Ishikawa (cell line): Measurements from ENCODE around the gene ABCC11.

Experiments
- CEBPB ChIP-seq: IDR thresholded peaks from 2 replicates; pipeline ENCODE4 v1.6.1; 2012
- CREB1 ChIP-seq: IDR thresholded peaks from 2 replicates; pipeline ENCODE4 v1.6.1; 2012; ENCODE audit warnings: low read depth
- EGR1 ChIP-seq: IDR thresholded peaks from 2 replicates; pipeline ENCODE4 v1.6.1; 2012
- EP300 ChIP-seq: IDR thresholded peaks from 2 replicates; pipeline ENCODE4 v1.6.1; 2012; ENCODE audit warnings: borderline replicate concordance
- FOXM1 ChIP-seq: IDR thresholded peaks from 2 replicates; pipeline ENCODE4 v1.6.1; 2012; ENCODE audit warnings: low read depth, borderline replicate concordance
- MAX ChIP-seq: IDR thresholded peaks from 2 replicates; pipeline ENCODE4 v1.6.1; 2012
- NFIC ChIP-seq: IDR thresholded peaks from 2 replicates; pipeline ENCODE4 v1.6.1; 2012
- RAD21 ChIP-seq: IDR thresholded peaks from 2 replicates; pipeline ENCODE4 v1.6.1; 2012; ENCODE audit warnings: low read depth
- TAF1 ChIP-seq: IDR thresholded peaks from 2 replicates; pipeline ENCODE4 v1.6.1; 2012; ENCODE audit warnings: low read depth, mild to moderate bottlenecking
- TCF12 ChIP-seq: IDR thresholded peaks from 2 replicates; pipeline ENCODE4 v1.6.1; 2012; ENCODE audit warnings: low read depth
- TEAD4 ChIP-seq: IDR thresholded peaks from 2 replicates; pipeline ENCODE4 v1.6.1; 2012
- YY1 ChIP-seq: IDR thresholded peaks from 2 replicates; pipeline ENCODE4 v1.6.1; 2012; ENCODE audit warnings: low read depth
- ZBTB7A ChIP-seq: IDR thresholded peaks from 2 replicates; pipeline ENCODE4 v1.6.1; 2012; ENCODE audit warnings: low read depth
- TF ChIP-seq, protein P1 (sequence below): IDR thresholded peaks from 2 replicates; pipeline ENCODE4 v1.6.1; 2012; ENCODE audit warnings: low read depth, mild to moderate bottlenecking
- TF ChIP-seq, protein P2 (sequence below): IDR thresholded peaks from 2 replicates; pipeline ENCODE4 v1.6.1; 2012

Gene ABCC11

DNA sequence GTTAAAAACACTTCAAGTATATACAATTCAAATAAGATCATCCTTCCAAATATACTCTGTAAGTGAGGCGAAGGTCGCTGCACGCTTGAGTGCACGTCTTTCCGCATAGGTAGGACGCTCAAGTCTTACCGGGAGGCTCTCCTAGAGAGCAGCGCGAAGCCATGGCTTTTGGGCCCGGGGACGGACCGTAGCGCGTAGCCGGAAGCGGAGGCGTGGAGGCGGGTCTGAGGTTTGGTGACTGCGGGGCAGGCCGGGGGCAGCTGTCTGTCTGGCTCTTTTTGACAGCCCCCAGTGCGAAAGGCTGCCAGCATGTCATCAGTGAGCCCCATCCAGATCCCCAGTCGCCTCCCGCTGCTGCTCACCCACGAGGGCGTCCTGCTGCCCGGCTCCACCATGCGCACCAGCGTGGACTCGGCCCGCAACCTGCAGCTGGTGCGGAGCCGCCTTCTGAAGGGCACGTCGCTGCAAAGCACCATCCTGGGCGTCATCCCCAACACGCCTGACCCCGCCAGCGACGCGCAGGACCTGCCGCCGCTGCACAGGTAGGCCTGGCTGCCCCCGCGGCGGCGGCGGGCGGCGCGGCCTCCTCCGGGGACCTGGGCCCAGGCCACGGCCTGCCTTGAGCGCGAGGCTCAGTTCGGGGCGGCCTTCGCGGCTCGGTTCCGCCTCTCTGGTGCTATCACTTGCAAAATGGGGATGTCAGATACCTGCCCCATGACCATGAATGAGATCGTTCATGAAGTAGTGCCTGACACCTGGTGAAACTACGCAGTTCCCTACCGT lies 3.1 kb downstream of the ABCC11 start, which contains the start of gene LONP2:
TSS of gene LONP2 (plus strand) at position 221 of the 783 bp plus-strand sequence. CDS start at position 310, 89 bp downstream.
- TF ChIP-seq MAX (peak; percentile 79), TEAD4 (peak; percentile 7; the same call in 1 of the 2 replicates), EGR1 (peak; percentile 99), NFIC (no peak), CREB1 (peak; percentile 83), TCF12 (peak; percentile 68), YY1 (peak; percentile 62; the same call in 1 of the 2 replicates), EP300 (0 out of 2 replicates have a peak, but pooled peaks have one; percentile 31), ZBTB7A (no peak), FOXM1 (no peak), TAF1 (peak; percentile 76), CEBPB (no peak)
- TF ChIP-seq, protein P1, sequence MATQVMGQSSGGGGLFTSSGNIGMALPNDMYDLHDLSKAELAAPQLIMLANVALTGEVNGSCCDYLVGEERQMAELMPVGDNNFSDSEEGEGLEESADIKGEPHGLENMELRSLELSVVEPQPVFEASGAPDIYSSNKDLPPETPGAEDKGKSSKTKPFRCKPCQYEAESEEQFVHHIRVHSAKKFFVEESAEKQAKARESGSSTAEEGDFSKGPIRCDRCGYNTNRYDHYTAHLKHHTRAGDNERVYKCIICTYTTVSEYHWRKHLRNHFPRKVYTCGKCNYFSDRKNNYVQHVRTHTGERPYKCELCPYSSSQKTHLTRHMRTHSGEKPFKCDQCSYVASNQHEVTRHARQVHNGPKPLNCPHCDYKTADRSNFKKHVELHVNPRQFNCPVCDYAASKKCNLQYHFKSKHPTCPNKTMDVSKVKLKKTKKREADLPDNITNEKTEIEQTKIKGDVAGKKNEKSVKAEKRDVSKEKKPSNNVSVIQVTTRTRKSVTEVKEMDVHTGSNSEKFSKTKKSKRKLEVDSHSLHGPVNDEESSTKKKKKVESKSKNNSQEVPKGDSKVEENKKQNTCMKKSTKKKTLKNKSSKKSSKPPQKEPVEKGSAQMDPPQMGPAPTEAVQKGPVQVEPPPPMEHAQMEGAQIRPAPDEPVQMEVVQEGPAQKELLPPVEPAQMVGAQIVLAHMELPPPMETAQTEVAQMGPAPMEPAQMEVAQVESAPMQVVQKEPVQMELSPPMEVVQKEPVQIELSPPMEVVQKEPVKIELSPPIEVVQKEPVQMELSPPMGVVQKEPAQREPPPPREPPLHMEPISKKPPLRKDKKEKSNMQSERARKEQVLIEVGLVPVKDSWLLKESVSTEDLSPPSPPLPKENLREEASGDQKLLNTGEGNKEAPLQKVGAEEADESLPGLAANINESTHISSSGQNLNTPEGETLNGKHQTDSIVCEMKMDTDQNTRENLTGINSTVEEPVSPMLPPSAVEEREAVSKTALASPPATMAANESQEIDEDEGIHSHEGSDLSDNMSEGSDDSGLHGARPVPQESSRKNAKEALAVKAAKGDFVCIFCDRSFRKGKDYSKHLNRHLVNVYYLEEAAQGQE: no peak
- TF ChIP-seq, protein P2, sequence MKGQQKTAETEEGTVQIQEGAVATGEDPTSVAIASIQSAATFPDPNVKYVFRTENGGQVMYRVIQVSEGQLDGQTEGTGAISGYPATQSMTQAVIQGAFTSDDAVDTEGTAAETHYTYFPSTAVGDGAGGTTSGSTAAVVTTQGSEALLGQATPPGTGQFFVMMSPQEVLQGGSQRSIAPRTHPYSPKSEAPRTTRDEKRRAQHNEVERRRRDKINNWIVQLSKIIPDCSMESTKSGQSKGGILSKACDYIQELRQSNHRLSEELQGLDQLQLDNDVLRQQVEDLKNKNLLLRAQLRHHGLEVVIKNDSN: no peak

DNA sequence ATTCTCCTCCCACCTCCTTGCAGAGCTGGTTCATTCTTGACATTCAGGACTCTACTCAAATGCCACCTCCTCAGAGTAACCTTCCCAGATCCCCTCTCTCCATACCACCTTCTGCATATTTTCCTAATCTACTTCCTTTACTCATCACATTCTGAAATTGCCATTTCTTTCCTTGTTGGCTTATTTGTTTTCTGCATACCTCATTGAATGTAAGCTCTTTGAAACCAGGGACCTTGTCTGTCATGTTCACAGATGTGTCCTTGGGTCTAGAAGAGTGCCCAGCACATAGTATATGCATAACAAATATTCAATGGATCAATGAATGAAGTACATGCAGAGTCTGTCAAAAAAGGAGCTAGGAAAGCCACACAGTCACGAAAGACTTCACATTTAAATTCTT lies 11.1 kb downstream of the ABCC11 start:
- no peak for TF ChIP-seq EP300
- no peak for TF ChIP-seq FOXM1
- TF ChIP-seq NFIC: no peak
- TF ChIP-seq CREB1: no peak
- TF ChIP-seq CEBPB: no peak
- TF ChIP-seq, protein P1: no peak
- no peak for TF ChIP-seq ZBTB7A

DNA sequence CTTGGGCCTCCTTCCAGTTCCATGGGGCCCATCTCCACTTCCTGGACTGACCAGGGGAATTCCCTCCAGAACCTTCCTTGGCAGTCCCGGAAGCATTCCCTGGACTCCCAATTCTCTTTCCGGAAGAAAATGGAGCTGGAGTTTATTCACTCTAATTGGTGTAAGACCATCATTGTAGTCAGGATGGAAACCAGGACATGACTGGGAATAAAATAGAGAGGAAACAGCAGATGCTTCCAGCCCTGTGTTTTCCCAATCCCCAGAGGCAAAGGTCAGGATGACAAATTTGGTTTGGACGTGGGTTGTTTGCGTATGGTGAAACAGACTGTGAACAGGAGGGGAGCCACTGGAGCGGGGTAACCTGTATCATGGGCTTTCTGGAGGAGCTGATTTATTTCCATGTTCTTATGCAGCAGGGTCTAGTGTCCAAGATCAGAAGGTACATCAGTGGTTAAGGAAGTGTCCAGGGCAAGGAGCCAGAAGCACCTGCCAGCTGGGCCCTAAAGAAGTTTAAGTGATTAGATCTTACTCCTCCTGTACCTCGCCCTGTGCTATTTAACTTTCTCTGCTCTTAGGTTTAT lies 11.7 kb downstream of the ABCC11 start:
- no peak for TF ChIP-seq EGR1
- TF ChIP-seq NFIC: no peak
- TF ChIP-seq TAF1: no peak
- TF ChIP-seq RAD21: no peak
- TF ChIP-seq CREB1: no peak
- no peak for TF ChIP-seq YY1
- TF ChIP-seq TEAD4: no peak
- TF ChIP-seq EP300: no peak
- no peak for TF ChIP-seq MAX
- no peak for TF ChIP-seq TCF12
- TF ChIP-seq, protein P2: no peak
- TF ChIP-seq FOXM1: no peak

- TF ChIP-seq RAD21 (no peak), FOXM1 (no peak), CREB1 (no peak), EGR1 (no peak), YY1 (no peak), CEBPB (no peak), TAF1 (no peak), TEAD4 (no peak)
- TF ChIP-seq, protein P2: no peak
These were observed 12.2 kb downstream of the ABCC11 start for GRCh38 chr16:48235058-48235555.

- TF ChIP-seq RAD21 (no peak), TAF1 (no peak), EGR1 (no peak), MAX (no peak), NFIC (no peak), ZBTB7A (no peak), EP300 (no peak), CREB1 (no peak), CEBPB (no peak), TCF12 (no peak), FOXM1 (no peak), YY1 (no peak), TEAD4 (no peak)
- TF ChIP-seq, protein P2: no peak
- TF ChIP-seq, protein P1: no peak
These were observed 12.7 kb downstream of the ABCC11 start for GRCh38 chr16:48234630-48235029.
